GM19397 (cell line): ENCODE measurements around the gene CDKL2.
"Not testable (repeated sequence)": the region's sequence is repeated elsewhere in the genome, so short reads cannot be mapped to it uniquely, and the experiment has no call there.

Experiments
- ATAC-seq: cut with Tn5 transposase; IDR thresholded peaks from one replicate; pipeline ENCODE4 v1.9.1; 2021; ENCODE audit warnings: mild to moderate bottlenecking, moderate library complexity; ENCODE audit not compliant: unreplicated experiment

Gene CDKL2

DNA sequence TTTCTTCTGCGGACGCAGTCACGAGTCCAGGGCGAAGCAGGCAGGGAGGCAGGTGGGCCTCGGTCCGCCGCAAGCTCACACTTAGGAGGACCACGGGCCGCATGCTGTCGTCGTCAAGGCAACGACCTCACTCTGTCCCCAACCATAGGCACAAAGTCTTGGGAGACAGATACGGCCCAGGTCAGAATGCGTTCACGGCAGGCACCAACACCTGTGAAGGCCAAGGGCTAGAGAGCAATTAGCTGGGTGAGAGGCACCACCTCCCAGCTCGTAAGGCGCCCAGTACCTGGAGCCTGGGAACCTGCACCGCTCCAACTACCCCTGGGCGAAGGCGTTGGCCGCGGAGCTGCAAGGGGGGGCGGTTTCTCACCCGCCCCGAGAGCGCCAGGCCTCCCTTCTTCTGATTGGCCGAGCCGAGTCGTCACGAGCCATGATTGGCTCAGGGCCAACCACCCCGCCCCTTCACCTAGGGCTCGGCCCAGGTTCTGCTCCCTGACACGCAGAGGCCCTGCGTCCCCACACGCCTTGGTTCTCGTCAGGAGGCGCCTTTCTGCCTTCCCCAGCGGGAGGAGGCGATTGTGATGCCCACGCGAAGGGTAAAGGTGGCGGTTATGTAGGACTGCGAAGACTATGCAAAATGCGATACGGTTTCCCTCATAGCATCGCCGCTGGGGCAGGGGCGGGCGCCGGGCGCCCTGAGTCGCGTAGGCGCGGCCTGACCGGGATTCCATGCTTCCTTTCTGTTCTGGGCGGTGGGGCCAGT is at the start of gene CDKL2:
Gene CDKL2, minus strand, starts transcription at position 355 of the 763 bp plus-strand sequence. CDS start 4,540 bp downstream, outside the sequence.
- peak; percentile 100 for ATAC-seq

DNA sequence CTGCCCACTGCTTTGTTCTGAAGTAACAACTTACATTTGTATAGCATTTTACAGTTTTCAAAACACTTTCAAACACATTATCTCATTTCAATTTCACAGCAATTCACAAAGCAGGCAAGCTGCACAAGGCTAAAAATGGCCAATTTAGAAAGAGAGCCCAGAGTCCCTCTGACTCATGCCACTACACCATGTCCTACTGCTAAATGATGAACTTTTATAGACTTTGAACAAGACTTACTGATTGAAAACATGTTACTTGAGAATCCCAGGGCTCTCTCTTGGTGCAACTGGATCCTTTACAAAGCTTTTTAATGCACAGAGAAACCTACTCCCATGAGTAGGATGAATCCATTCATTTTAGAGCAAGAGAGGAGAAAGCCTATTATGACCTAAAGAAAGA is 48.6 kb upstream of the CDKL2 start:
- no peak for ATAC-seq

DNA sequence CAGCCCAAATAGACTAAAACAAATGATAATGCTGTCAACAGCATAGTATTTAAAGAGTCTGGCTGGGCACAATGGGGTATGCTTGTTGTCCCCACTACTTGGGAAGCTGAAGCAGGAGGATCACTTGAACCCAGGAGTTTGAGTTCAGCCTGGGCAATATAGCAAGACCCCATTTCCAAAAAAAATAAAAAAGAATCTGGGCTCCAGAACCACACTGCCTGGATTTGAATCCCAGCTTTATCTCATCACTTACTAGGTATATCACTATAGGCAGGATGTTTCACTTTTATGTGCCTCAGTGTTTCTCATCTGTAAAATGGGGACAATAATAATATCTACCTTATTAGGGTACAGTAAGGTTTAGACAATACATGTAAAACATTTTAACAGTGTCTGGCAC is 48.1 kb upstream of the CDKL2 start:
- ATAC-seq, result no peak

DNA sequence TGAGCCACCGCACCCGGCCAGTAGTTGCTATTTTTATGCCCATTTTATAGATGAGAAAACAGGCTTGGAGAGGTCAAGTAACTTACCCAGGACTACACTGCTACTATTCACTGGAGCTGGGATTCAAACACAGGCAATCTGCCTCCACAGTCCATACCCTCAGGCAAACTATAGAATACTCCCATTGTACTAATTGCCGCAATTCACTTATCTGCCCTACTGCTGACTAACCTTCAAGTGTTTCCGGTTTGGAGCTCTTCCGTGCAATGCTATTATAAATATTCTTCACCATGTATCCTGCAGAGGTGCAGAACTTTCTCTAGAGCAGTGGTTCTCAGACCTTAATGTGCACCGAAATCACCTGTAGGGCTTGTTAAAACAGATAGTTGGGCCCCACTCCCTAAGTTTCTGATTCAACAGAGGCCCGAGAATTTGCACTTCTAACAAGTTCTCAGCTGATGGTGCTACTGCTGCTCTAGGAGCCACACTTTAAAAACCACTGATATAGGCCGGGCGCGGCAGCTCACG is 44.7 kb upstream of the CDKL2 start:
- ATAC-seq, result no peak

DNA sequence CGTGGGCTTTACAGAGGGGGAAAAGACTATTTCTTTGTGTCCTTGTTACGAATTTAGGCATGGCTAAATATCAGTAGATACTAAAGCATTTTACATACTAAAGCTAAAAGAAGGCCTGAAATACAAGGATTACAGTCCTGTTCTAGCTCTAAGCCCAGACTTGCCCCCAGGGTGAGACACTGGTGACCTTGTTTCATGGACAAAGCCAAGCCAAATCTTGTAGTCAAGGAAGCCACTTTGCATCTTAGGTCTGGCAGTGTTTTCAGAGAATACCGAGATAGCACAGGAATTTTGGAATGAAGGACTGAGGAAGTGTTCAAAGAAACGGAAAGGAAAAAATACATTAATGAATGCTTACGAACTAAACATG is 43.6 kb upstream of the CDKL2 start:
- ATAC-seq, result no peak

DNA sequence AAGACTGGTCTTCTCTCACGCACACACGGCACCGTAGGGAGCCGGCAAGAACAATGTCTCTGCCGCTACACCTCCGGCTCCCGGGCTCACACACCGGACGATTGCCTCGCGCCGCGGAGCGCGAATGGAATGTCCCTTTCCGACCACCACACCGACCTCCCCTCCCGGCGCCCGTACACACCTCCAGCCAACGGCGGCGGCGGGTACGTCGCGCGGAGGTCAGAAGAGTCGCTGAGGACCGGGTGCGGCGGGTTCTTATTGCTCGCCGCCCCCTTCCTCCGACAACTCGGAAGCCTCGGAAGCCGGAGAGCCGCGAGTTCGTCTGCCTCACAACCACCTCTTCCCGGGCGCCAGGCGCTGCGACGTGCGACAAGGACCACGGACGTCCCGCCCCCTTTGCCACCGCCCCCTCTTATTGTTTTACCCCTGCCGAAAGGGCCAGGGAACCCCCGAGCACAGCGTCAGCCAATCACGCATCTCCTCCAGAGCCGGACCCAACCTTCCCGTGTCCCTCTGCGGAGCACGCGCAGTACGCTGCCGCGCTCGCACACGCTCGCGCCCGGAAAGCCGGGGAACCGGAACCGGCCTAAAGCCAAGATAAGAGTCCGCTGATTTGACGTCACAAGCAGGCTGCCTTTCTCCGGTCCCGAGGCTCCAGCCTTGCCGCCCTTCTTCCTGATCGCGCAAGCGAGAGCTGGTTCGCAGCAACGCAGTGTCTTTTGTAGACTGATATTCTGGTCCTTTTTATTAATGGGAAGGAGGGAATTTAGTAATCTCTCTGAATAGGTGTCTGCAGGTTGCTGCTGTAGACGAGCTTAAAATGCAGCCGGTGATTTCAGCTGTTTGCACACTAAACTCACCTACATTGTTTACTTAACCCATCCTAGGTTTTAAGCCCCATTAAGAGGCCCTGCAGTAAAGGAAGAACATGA is 43.0 kb upstream of the CDKL2 start, which contains the start of gene G3BP2:
Gene G3BP2, minus strand, starts transcription at position 385 of the 932 bp plus-strand sequence. CDS start 11,386 bp downstream, outside the sequence.
- peak; percentile 93 for ATAC-seq

DNA sequence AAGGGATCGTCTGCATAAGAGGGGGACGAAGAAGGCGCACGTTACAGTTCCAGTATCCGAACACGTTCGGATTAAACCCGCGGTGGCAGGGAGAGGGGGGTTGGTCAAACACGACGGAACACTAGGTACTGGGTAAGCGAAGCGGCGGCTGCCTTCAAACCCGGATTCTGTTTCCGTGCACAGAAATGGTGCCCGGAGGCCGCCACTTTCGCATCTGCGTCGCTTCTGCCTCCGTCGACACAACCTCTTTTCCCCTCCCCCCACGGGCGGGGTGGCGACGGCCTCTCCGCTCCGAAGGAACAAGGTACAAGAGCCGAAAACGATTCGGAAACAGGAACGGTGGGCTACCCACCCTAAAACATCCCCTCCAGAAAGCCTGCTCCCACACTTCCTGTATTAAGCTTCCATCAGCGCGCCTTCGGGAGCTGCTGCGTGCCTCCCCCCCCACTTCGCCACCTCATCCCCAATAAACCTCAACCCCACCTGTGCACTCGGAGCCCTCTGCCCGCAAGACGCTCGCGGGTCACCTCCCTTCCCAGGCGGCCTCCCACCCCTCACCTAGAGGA is 42.2 kb upstream of the CDKL2 start:
- peak; percentile 19 for ATAC-seq

DNA sequence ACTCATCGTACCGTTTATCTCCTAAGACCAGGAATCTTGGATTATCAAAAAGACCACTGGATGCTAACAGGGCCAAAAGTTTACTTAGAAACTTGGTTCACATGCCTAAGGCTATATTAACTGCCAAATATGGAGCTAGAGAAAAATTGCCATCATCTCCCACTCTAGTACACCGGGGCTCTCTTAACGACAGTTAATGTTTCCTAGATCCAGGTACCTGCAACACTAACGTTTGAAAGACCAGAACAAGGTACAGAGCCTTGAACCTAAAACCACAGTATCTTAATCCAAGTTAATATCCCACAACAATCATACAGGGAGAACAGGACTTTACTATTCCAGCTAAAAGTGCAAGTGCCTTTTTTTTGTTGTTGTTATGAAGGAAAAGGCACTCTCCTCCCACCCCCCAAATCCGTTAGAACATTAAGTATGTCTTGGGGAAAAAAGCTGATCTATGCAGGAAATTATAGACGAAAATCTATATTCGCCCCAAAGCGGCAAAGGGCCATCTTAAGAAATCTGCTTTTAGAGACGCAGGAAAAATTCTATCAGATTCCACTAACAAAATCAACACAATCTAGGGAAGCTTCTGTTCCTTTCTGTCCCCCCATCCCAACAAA is 41.6 kb upstream of the CDKL2 start:
- ATAC-seq, result no peak

DNA sequence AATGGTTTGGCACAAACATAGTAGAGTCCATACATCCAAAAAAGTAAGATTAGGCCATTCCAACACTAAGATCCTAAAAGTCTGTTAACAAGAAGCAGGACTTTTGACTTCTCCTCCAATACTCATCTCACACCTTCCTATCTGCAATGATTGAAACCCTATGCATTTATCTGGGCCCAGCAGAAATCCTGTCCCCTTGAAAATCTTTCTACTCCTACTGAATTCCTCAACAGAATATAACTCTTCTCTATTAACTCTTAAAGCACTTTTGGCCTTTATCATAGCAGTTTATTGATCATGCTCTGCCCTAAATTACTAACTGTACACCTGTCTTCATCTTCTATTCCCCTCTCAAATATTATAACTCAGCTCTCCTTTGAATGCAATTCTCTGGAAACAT is 38.3 kb upstream of the CDKL2 start:
- no peak for ATAC-seq

DNA sequence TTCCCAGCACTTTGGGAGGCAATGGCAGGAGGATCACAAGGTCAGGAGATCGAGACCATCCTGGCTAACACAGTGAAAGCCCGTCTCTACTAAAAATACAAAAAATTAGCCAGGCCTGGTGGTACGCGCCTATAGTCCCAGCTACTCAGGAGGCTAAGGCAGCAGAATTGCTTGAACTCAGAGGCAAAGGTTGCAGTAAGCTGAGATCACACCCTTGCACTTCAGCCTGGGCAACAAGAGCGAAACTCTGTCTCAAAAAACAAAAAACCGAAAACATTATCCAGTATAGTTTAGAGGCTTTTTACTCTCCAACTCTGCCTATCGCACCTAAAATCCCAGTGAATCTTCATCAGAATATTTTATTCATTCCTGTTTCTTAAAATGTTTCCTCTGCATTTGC is 37.3 kb upstream of the CDKL2 start:
- ATAC-seq, result not testable (repeated sequence)

DNA sequence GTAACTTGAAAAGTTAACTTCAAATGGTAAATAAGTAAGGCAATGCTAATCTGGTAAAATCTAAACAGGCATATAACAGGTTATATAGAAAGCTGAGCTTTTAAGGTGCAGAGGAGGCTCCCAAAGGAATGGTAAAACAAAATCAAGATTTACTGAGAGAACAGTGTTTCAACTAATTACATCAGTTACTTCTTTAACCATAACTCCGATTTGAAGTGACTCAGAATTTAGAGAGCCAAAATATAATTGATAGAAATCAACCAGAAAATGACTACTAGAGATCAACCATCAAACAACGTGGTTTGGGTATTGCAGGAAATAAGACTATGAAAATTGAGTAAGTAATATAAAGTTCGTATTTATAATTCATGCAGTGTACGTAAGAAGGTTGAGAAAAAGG is 36.0 kb upstream of the CDKL2 start:
- no peak for ATAC-seq

DNA sequence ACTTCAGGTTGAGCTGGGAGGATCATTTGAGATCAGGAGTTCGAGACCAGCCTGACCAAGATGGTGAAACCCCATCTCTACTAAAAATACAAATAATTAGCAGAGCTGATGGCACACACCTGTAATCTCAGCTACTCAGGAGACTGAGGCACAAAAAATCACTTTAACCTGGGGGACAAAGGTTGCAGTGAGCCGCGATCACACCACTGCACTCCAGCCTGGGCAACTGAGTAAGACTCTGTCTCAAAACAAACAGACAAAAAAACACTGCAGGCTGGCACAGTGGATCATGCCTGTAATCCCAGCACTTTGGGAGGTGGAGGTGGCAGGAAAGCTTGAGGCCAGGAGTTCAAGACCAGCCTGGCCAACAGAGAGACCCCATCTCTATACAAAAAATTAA is 34.3 kb upstream of the CDKL2 start:
- ATAC-seq, result not testable (repeated sequence)

DNA sequence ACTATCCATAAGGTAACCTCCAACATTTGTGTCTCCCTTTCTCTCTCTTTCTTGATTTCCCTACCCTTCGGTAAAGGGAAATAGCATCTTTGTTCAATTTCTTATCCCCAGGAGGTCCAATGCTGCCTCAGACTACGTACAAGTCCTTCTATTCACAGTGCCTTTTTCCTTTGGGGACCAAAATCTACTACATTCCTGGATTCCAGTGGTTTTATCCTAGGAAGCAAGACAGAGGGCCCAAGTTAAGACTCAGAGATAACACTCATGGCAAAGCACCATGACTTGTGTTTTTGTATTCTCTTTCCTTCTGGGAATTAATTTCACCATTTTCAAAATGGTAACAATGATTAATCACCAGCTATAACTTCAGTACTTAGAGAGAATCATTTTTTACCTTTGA is 32.3 kb upstream of the CDKL2 start:
- no peak for ATAC-seq

DNA sequence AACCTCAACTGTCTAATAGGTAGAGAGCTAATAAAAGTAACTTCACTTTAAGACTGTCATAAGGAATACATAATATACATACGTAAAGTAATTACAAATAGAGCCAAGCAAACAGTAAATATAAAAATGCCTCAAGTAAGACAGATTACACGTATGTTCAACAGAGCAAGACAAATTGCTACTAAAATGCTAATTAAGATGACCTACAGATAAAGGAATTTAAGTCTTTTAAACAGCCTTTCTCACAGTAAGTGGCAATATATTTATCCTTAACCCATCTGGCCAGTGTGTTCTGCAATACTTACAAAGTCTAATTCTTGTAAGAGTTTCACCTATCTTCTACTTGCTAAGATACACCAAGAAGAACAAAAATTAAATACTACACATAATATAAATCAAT is 30.2 kb upstream of the CDKL2 start:
- no peak for ATAC-seq

DNA sequence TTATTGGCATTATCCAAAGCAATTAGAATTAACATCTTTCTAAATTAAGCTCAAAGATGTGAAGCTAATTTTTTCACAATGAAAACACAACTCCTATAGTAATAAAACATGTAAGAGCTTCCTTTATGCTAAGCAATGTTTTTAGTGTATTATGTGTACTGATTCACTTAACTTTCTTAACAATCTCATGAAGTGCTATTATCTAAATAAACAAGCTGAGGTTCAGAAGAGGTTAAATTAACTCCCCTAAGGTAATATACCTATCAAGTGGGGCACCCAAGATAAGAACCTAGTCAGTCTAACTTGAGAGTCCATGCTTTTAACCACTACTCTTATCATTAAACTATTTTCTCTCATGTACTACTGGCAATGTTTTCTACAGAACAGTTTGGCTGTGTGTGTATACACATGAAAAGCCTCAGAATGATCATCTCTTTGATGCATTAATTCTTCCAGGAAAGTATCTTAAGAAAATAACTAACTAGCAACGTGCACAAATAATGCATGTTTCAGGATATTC is 29.2 kb upstream of the CDKL2 start:
- ATAC-seq, result no peak

DNA sequence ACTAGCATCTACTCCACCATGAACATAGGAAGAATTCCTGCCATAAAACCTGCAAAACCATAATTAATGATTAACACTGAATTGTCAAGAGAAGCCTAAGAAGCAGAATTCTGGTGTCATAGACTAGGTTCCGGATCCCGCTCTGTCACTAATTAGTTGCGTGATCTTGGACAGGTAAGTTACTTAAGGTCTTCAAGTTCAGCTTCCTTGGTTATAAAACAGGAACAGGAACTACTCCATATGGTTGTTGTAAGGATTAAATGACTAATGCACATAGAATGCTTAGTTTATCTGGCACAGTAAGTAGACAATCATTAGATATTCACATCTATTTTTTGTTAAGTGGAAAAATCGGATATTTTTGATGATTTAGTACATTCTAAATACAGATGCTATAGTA is 28.5 kb upstream of the CDKL2 start:
- ATAC-seq, result no peak

DNA sequence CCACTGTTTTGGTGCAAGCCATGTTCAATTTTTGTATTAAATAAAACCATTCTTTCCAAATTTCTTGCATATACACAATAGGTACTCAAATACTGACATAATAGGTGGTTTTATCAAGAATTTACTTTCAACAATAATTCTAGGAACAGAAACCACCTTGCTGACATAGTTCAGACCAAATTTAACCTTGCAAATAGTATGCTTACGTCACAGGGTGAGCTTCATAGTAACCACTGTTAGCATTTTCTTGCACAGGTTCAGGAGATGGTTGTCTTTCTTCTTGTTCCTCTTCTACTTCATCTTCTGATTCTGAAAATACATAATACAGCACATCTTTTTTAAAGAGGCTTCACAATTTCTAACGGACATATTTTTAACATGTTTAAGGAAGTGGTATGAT is 25.2 kb upstream of the CDKL2 start:
- ATAC-seq, result no peak

DNA sequence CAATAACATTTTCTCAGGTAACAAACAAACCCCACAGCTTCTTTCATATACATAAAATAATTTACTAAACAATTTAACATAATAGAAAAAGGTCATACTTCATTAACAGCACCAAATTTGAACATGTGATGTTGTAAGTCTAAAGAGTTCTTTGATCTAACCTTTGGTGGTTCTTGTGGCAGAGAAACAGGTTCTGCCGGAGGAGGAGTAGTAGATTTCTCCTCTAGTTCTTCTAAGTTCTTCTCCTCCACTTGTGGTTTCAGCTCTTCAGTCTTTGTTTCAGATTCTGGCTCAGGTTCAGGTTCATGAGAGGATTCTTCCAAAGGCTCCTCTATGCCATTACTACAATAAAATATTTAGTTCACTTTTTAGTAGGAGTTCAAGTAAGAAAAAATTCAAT is 24.6 kb upstream of the CDKL2 start:
- no peak for ATAC-seq

DNA sequence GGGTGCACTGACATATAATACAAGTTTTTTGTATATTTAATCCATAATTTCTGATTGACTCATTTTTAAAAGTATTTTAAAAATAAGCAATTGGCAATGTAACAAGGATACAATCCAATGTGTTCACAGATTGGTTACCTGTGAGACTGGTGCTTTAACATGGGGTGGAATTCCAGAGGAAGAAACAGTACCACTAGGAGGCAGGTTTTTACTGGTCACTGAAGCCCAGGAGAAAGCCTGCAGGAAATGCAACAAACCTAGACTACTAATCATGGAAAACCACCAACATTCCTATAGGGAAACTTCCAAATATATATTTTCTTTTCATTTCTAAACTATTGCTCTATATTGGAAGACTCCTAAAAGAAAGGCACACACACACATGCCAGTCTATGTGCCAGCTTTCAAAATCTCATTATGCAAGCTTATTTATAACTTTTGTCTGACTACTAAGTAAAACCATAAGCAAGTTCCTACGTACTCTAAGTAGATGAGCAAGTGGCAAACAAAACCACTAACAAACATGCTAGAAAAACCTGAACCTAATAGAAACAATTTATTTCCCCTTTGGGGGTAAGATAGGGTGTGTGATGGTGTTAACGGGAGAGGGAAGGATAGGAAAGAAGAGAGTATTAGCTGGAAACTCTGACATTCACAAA is 23.6 kb upstream of the CDKL2 start:
- no peak for ATAC-seq

DNA sequence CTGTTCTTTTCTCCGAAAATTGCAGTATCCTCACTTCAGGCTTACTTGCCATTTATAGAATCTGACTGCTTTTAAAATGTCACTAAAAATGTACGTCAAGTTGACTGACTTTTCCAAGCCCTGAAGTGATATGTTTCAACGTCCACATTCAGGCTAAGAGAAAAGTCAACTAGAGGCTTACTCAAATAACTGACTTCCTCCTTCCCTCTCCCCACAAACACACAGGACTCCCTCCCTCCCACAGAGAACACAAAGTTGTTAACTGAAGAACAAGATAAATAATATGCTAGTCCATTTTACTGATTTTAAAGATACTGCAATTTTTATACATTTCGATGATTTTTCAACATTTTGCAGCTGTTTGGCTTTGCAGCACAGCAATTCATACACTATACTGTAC is 13.8 kb upstream of the CDKL2 start:
- no peak for ATAC-seq
